Panc1 (cell line): ENCODE results near the gene PRPF39.

Source experiments
- CTCF ChIP-seq: fragments of 450-650 bp; IDR thresholded peaks from 2 replicates; pipeline ENCODE4 v1.5.1; 2017; ENCODE audit warnings: mild to moderate bottlenecking
- REST ChIP-seq, 2 experiments: IDR thresholded peaks; 2 replicates each; pipeline ENCODE4 v1.6.1; 2011 to 2012; ENCODE audit warnings: low read depth in 2 of 2, control low read depth in 1 of 2, low read length in 1 of 2, mild to moderate bottlenecking in 1 of 2, moderate library complexity in 1 of 2; ENCODE audit not compliant: insufficient read depth in 1 of 2

GRCh38 chr14:45095143-45095542, 11.2 kb downstream of the PRPF39 start:
- TF ChIP-seq CTCF (no peak), REST (IDR thresholded peaks at IDR 0.05; ENCODE audit: insufficient read depth in 1 of 2, low read depth in 2 of 2, low read length in 1 of 2) (no peak)
